Effector memory CD8-positive, alpha-beta T cell (primary cell): ENCODE data around the gene ABHD2.
"Not testable (repeated sequence)": the region's sequence is repeated elsewhere in the genome, so short reads cannot be mapped to it uniquely, and the experiment has no call there.

Experiments used
- ATAC-seq: fragments of 150-1000 bp; cut with Tn5 transposase; replicated peaks from 2 replicates; pipeline ENCODE4 v1.10.0; 2021; ENCODE audit warnings: mild to moderate bottlenecking, moderate library complexity
- DNase-seq, 3 experiments: peaks; one replicate each; pipeline ENCODE4 v3.0.0; 2021
- H3K27ac Mint-ChIP-seq, 2 donors: one replicate each; pipeline ENCODE4 v1.8.0; 2022; ENCODE audit warnings: mild to moderate bottlenecking in 2 of 2, mixed read lengths in 2 of 2, moderate library complexity in 2 of 2
- H3K27me3 Mint-ChIP-seq, 2 donors: one replicate each; pipeline ENCODE4 v1.8.0; 2022; ENCODE audit warnings: mixed read lengths in 2 of 2
- H3K36me3 Mint-ChIP-seq: one replicate; pipeline ENCODE4 v1.8.0; 2022; ENCODE audit warnings: mild to moderate bottlenecking, moderate library complexity, mixed read lengths; ENCODE audit not compliant: insufficient read depth
- H3K4me1 Mint-ChIP-seq, 2 donors: one replicate each; pipeline ENCODE4 v1.8.0; 2022; ENCODE audit warnings: low read depth in 2 of 2, mixed read lengths in 2 of 2
- H3K4me3 Mint-ChIP-seq, 2 donors: one replicate each; pipeline ENCODE4 v1.8.0; 2022; ENCODE audit warnings: mild to moderate bottlenecking in 2 of 2, mixed read lengths in 2 of 2, moderate library complexity in 2 of 2
- H3K9me3 Mint-ChIP-seq, 2 donors: one replicate each; pipeline ENCODE4 v1.8.0; 2022; ENCODE audit warnings: mixed read lengths in 2 of 2

The ABHD2 gene

GRCh38 chr15:89136818-89137772 is 48.8 kb downstream of the ABHD2 start:
- Mint-ChIP-seq H3K4me1 (peaks cover 29 to 44% of the 10 kb centered on the region in 2 donors), H3K36me3 (no peaks in the 10 kb centered on the region), H3K27ac (peak overlapping the region; percentile 57 to 95), H3K9me3 (no peaks in the 10 kb centered on the region), H3K27me3 (no peaks in the 10 kb centered on the region), H3K4me3 (peak overlapping the region; percentile 37 to 53)
- peak; percentile 75 for ATAC-seq
- no peak for DNase-seq

DNA sequence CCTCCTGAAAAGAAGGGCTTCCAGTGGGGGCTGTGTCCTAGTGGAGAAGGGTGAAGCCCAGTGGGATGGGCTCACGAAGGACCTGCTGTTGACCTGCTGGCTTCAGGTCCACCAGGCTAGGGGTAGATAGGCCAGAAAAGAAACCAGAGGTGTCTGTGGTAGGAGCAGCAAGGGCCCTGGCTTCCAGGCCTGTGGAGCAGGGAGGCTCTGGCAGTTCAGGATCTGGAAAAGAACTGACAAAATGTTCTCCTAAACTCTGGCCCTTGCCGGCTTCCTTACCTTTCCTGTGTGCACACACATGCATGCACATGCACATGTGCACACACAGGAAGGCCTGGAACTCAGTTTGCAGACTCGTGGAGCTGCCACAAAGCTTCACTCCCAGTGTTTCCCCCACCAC is 49.7 kb downstream of the ABHD2 start:
- H3K9me3 Mint-ChIP-seq = no peaks in the 10 kb centered on the region
- H3K36me3 Mint-ChIP-seq = no peaks in the 10 kb centered on the region
- H3K27ac Mint-ChIP-seq = peak overlapping the region; percentile 44 to 78
- peaks cover 30 to 46% of the 10 kb centered on the region in 2 donors for H3K4me1 Mint-ChIP-seq
- DNase-seq (no peak), ATAC-seq (no peak)
- H3K4me3 Mint-ChIP-seq = no peak overlapping the region
- no peaks in the 10 kb centered on the region for H3K27me3 Mint-ChIP-seq

DNA sequence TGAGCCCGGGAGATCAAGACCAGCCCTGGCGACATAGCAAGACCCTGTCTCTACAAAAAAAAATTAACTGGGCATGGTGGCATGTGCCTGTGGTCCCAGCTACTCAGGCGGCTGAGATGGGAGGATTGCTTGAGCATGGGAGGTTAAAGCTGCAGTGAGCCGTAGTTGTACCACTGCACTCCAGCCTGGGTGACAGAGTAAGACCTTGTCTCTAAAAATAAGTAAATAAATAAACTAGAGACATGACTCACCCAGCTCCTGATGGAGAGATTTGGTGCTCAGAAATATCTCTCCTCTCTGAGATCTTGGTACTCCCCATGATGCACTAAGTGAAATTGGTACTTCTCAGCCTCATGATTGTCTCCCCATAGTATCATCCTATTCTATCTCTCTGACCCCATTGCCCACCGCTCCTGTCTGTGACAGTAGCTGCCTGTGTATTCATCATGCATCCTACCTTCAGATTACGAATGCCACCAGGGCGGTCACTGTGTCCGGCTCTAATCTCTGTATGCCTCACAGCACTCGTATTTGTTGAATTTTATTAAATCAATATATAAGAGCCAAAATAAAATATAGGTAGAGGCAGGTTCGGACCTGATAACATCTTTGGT is 50.9 kb downstream of the ABHD2 start:
- no peak overlapping the region for H3K4me3 Mint-ChIP-seq
- peaks cover 25 to 40% of the 10 kb centered on the region in 2 donors for H3K4me1 Mint-ChIP-seq
- ATAC-seq = no peak
- H3K36me3 Mint-ChIP-seq = no peaks in the 10 kb centered on the region
- H3K27me3 Mint-ChIP-seq = no peaks in the 10 kb centered on the region
- H3K9me3 Mint-ChIP-seq = no peaks in the 10 kb centered on the region
- H3K27ac Mint-ChIP-seq = peak overlapping the region in 1 of 2 donors; percentile 44
- no peak for DNase-seq

DNA sequence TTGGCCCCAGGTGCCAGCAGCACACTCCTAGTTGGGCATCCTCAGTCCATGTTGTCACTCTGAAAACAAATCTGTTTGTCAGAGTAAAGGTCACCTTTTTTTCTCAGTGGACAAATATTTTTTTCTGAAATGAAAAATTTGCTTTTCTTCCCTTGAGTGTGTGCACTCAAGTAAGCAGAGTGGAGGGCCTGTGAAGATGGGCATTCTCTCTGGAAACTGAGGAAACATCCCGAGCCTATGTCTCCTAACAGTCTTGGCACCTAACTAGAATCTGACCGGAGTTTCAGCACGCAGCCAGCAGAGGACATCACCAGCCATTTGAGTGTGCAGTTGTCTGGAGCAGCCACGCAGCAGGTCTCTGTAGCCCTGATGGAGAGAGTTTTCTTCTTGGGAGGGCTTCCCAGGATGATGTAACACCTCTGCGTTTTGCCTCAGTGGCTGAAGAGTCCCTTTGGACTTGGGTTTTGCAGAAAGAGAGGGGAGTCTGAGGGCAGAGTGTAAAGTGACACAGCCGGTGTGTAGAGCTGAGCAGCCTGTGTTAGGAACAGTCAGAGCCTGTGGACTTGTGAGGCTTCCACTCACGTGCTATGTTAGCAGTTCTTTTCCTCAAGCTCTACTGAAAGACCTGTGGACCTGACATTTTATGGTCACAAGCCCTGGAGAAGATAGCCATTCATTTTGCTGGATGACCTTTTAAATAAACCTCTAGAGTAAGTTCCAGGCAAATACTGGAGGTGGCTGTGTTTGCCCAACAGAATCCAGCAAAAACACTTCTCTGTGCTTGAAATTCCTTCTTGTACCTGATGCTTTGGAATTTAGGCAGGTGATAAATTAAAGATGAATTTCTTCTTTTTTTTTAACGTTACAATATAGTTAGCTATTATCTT is 51.6 kb downstream of the ABHD2 start:
- Mint-ChIP-seq H3K9me3 (no peaks in the 10 kb centered on the region), H3K4me3 (no peak overlapping the region), H3K27me3 (no peaks in the 10 kb centered on the region), H3K36me3 (no peaks in the 10 kb centered on the region), H3K4me1 (peaks cover 25 to 48% of the 10 kb centered on the region in 2 donors), H3K27ac (peak overlapping the region; percentile 26 to 93)
- no peak for DNase-seq
- no peak for ATAC-seq

GRCh38 chr15:89140595-89140994 is 52.3 kb downstream of the ABHD2 start:
- peak; percentile 32 for ATAC-seq
- H3K4me1 Mint-ChIP-seq = peaks cover 25 to 44% of the 10 kb centered on the region in 2 donors
- H3K27ac Mint-ChIP-seq = peak overlapping the region; percentile 75 to 93

DNA sequence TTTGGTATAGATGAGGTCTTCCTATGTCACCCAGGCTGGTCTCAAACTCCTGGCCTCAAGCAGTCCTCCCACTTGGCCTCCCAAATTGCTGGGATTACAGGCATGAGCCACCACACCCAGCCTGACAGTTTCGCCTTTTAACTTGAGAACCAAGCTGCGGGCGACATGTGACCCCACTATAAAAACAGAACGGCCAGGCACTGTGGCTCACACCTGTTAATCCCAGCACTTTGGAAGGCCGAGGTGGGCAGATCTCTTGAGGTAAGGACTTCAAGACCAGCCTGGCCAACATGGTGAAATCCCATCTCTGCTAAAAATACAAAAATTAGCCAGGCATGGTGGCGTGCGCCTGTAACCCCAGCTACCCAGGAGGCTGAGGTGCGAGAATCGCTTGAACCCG is 52.9 kb downstream of the ABHD2 start:
- DNase-seq, H3K9me3 Mint-ChIP-seq, H3K27me3 Mint-ChIP-seq, H3K36me3 Mint-ChIP-seq, ATAC-seq, H3K4me3 Mint-ChIP-seq: not testable (repeated sequence)
- H3K4me1 Mint-ChIP-seq = peaks cover 24 to 40% of the 10 kb centered on the region in 2 donors
- peak overlapping the region in 1 of 2 donors; percentile 75 for H3K27ac Mint-ChIP-seq

More at GRCh38 chr15:89140595-89140994, 52.3 kb downstream of the ABHD2 start:
- H3K27me3 Mint-ChIP-seq = no peaks in the 10 kb centered on the region
- DNase-seq = no peak
- H3K4me3 Mint-ChIP-seq = peak overlapping the region; percentile 30 to 52
- H3K36me3 Mint-ChIP-seq = no peaks in the 10 kb centered on the region
- H3K9me3 Mint-ChIP-seq = no peaks in the 10 kb centered on the region

- Mint-ChIP-seq H3K27me3 (no peaks in the 10 kb centered on the region), H3K36me3 (no peaks in the 10 kb centered on the region), H3K27ac (peak overlapping the region in 1 of 2 donors; percentile 69), H3K4me3 (no peak overlapping the region), H3K4me1 (peaks cover 18 to 32% of the 10 kb centered on the region in 2 donors), H3K9me3 (no peaks in the 10 kb centered on the region)
- DNase-seq = no peak
- ATAC-seq = no peak
Measured at GRCh38 chr15:89141885-89142284, 53.6 kb downstream of the ABHD2 start.

DNA sequence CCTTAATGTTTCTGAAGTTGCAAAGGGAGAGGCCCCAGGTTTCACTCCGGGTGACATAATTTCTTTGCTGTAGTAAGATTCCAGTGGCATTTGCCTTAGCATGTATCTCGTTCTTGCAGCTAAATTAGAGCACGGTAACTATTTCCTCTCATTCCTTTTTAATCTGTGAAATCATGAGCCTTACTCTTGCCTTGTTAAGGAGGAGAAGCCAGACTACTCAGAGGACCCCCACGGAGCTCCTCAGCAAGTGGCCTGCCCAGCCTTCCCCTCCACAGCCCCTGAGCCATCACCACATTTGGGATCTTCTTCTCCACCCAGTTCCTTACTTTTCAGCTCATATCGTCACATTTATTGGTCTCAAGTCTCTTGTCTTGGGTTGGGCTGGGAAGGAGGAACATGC is 54.2 kb downstream of the ABHD2 start:
- ATAC-seq (no peak), DNase-seq (no peak)
- H3K4me3 Mint-ChIP-seq = no peak overlapping the region
- peak overlapping the region; percentile 28 to 60 for H3K27ac Mint-ChIP-seq
- no peaks in the 10 kb centered on the region for H3K9me3 Mint-ChIP-seq
- no peaks in the 10 kb centered on the region for H3K27me3 Mint-ChIP-seq
- no peaks in the 10 kb centered on the region for H3K36me3 Mint-ChIP-seq
- peaks cover 16 to 27% of the 10 kb centered on the region in 2 donors for H3K4me1 Mint-ChIP-seq

GRCh38 chr15:89143503-89144162 is 55.4 kb downstream of the ABHD2 start:
- no peaks in the 10 kb centered on the region for H3K9me3 Mint-ChIP-seq
- H3K27me3 Mint-ChIP-seq = no peaks in the 10 kb centered on the region
- no peaks in the 10 kb centered on the region for H3K36me3 Mint-ChIP-seq
- peaks cover 14 to 22% of the 10 kb centered on the region in 2 donors for H3K4me1 Mint-ChIP-seq
- H3K27ac Mint-ChIP-seq = peak overlapping the region in 1 of 2 donors; percentile 78
- ATAC-seq = peak; percentile 88
- no peak for DNase-seq
- H3K4me3 Mint-ChIP-seq = peak overlapping the region; percentile 53 to 57

GRCh38 chr15:89144491-89144890 is 56.2 kb downstream of the ABHD2 start:
- DNase-seq (no peak), ATAC-seq (no peak)
- Mint-ChIP-seq H3K4me3 (no peak overlapping the region), H3K4me1 (peaks cover 14 to 24% of the 10 kb centered on the region in 2 donors), H3K36me3 (no peaks in the 10 kb centered on the region), H3K27ac (peak overlapping the region; percentile 15 to 78), H3K27me3 (no peaks in the 10 kb centered on the region), H3K9me3 (no peaks in the 10 kb centered on the region)

DNA sequence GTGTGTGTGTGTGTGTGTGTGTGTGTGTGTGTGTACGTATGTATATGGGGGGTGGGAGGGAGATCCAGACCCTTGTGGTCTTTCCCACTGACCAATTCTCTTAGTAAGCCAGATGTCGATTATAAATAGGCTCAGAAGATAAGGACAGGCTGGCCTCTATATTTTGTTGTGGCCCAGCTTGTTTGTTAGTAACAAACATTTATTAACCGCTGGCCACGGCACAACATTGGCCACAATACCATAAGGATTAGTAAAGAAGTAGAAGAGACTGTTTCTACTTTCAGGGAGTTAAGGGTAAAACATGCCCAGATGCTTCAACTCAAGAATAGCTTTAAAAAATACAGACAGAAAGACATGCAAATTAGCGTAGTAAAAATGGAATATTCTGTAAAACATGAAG is 58.1 kb downstream of the ABHD2 start:
- Mint-ChIP-seq H3K4me3 (no peak overlapping the region), H3K27me3 (no peaks in the 10 kb centered on the region), H3K4me1 (peaks cover 8 to 23% of the 10 kb centered on the region in 2 donors), H3K36me3 (no peaks in the 10 kb centered on the region), H3K27ac (no peak overlapping the region), H3K9me3 (no peaks in the 10 kb centered on the region)
- no peak for ATAC-seq
- DNase-seq = no peak

GRCh38 chr15:89148126-89148525 is 59.9 kb downstream of the ABHD2 start:
- no peaks in the 10 kb centered on the region for H3K9me3 Mint-ChIP-seq
- peaks cover 6% of the 10 kb centered on the region for H3K36me3 Mint-ChIP-seq
- H3K27ac Mint-ChIP-seq = peak overlapping the region in 1 of 2 donors; percentile 53
- ATAC-seq (no peak), DNase-seq (no peak)
- H3K27me3 Mint-ChIP-seq = no peaks in the 10 kb centered on the region
- H3K4me3 Mint-ChIP-seq = no peak overlapping the region
- peaks cover 6 to 18% of the 10 kb centered on the region in 2 donors for H3K4me1 Mint-ChIP-seq
